Cardiac fibroblast (primary cell): ENCODE data around the gene RPL10.

Source experiments
- DNase-seq, 2 donors: peaks; one replicate each; pipeline versions ENCODE4 v3.0.0 to v3.0.0-alpha.2; 2010; ENCODE audit warnings: low read depth in 2 of 2
- H3K4me3 ChIP-seq, 2 donors: replicated peaks in 1 of 2; 1 replicate in 1 of 2; 2 replicates in 1 of 2; pipeline ENCODE4 v1.5.1; 2011; ENCODE audit warnings: low read depth in 2 of 2, low read length in 2 of 2, mild to moderate bottlenecking in 2 of 2, moderate library complexity in 1 of 2
- CTCF ChIP-seq: IDR thresholded peaks from one replicate; pipeline ENCODE4 v1.5.1; 2011; ENCODE audit warnings: low read depth, mild to moderate bottlenecking, low read length, inconsistent platforms

RPL10 gene

GRCh38 chrX:154450312-154450711 is 52.1 kb downstream of the RPL10 start:
- TF ChIP-seq CTCF: no peak
- H3K4me3 ChIP-seq: no peak overlapping the region

More at GRCh38 chrX:154450312-154450711, 52.1 kb downstream of the RPL10 start:
- DNase-seq: no peak
